Pulmonary artery endothelial cell (primary cell): ENCODE measurements around the gene UPF1. TPM values are rescaled to one million over a fixed set of nuclear protein-coding genes. Genes with fewer than 3 reads are reported as not detected.

Experiments used
- DNase-seq: peaks from one replicate; pipeline ENCODE4 v3.0.0-alpha.2; 2011; ENCODE audit warnings: low read depth, low spot score
- total RNA-seq: library from RNA; depleted of rRNA; stranded (reverse); fragments of >200 nt; gene quantifications from 2 replicates; pipeline ENCODE4 v1.2.3, GENCODE V29; 2014

UPF1 gene
- total RNA-seq, 1 donor from 2014 or later = 62.3 TPM

DNA sequence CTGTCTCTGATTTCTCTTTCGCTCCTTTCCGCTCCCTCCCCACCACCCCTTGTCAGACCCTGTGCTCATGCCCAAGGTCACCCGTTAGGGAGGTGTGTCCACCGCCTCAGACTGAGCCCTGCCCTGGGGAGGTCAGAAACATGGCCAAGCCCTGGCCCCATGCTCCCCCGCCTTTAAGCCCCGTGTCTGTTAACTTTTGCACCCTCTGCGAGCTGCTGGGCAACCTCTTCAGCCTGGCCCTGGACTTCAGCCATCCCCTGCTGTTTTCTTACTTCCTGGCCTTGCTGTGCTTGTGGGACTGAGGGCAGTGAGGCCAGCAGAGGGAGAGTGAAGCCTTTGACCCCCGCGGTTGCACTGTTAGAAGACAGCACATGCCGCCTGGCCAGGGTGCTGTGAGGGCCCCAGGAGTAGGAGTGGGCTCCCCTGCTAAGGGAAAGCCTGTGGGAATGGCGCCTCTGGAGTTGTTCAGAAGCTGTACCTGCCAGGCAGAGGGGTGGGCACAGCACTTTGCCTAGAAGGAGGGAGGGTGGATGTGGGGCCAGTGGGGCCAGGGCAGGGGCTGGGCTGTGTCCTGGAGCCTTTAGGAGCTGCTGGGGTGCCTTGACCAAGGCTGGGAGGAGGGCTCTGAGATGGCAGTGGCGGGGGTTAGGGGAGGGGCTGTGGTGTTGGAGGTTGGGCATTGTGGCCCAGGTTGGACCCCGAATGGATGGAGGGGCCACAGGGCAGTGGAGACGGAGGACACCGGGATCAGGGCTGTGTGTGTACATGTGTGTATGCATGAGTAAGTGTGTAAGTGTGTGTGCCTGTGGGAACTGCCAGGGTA, 7.9 kb downstream of the UPF1 start:
- DNase-seq = no peak

- no peak for DNase-seq
Observed at GRCh38 chr19:18840288-18841267, 8.8 kb downstream of the UPF1 start.

DNA sequence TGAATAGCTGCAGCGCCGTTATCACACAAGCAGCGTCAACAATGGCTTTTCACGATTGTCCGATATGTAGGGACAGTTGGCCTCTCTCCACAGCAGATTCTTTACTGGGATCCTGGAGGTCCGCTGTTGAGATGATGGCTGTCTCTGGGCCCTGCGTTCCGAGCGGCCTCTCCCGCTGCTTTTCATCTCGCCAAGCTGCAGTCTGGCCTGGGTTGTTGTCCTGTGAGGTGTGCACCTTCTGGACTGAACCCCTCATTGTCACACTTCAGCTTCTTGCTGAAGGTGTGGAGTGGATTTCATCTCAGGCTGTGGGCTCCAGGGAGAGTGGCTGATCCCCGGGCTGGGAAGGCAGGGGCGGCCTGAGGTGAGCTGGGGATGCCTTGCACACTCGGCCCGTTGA, 9.6 kb downstream of the UPF1 start:
- DNase-seq = no peak

DNA sequence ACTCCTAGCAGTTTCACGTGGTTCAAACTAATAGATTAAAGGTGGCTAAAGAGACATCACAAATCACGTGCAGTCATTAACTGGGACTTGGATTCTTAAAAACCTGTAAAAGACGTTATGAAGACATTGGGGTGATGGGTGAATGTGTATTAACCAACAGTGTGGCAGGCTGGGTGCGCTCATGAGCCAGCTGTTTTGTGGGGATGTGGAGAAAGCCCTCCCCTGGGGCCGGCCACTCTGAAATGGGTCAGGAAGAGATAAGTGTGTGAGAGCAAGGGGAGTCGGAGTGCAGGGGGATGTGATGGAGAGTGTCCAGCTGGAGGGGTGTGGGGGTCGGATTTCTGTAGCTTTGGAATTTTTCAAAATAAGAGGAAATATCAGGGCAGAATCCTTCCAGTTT, 10.4 kb downstream of the UPF1 start:
- DNase-seq = no peak

GRCh38 chr19:18843960-18844359, 12.2 kb downstream of the UPF1 start:
- no peak for DNase-seq

GRCh38 chr19:18844806-18845329, 13.1 kb downstream of the UPF1 start:
- no peak for DNase-seq

GRCh38 chr19:18845961-18846360, 14.2 kb downstream of the UPF1 start:
- no peak for DNase-seq

DNA sequence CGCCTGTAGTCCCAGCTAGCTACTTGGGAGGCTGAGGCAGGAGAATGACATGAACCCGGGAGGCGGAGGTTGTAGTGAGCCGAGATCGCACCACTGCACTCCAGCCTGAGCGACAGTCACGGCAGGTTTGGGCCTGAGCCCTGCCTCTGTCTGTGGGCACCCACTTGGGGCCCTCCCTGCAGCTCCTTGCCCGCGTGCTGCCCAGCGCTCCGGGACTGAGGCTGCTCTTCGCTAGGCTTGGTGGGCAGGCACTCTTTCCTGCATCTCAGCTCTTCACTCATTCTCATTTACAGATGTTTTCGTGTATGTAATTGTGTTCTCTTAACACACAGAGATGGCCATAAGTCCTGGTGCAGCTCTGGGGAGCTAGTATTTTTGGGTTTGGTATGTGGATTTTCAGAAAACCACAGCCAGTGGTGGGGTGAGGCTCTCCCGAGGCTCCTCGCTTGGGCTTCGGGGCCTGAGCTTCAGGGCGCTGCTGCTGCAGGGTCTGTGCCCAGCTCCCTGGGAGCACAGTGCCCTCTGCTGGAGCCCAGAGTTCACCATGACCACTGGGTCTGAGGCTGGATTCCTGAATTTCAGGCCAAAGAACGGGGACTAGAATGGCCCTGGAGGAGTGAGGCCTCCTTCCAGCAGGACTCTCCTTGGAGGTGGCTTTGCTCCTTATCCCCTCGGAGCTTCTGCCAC, 15.2 kb downstream of the UPF1 start:
- DNase-seq = no peak

- DNase-seq = no peak
Observed at GRCh38 chr19:18847549-18848463, 16.0 kb downstream of the UPF1 start.

DNA sequence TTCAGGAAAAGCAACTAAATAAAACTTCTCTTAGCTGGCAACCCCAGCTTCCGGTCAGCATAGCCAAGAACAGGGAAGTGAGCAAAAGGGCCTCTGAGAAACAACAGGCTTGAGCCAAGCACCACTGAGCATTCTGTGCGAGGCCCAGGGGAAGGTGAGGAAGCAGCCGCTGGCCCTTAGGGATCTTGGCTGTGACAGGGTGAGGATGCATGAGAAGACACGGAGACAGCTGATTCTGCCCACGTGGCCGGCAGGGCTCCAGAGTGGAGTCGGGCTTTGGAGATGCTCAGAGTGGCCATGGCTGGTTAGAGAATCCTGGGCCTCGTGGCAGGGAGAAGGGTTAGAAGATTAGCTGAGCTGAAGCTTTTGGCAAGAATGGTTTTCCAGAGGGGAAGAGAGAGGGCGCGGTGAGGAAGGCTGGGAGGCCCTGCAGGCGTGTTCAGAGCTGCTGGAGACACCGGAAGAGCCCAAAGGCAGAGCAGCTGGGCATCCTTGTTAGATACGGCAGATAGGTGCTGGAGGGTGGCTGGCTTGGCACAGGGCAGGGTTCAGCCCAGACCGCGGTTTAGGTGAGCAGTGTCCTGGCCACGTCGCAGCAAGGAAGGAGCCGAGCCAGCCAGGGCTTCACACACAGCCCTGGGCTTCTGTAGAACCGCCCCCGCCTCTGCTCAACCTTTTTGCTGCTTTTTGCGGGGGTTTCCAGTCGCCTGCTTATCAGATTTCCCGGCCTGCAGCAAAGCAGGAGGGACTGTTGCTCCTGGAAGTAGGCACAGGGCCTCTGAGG, 17.3 kb downstream of the UPF1 start:
- DNase-seq = peak; percentile 69

- no peak for DNase-seq
Observed at GRCh38 chr19:18849838-18850400, 18.2 kb downstream of the UPF1 start.

- no peak for DNase-seq
Observed at GRCh38 chr19:18850471-18851375, 19.0 kb downstream of the UPF1 start.

GRCh38 chr19:18851673-18852325, 20.0 kb downstream of the UPF1 start:
- DNase-seq = no peak

GRCh38 chr19:18852648-18853047, 20.9 kb downstream of the UPF1 start:
- no peak for DNase-seq

DNA sequence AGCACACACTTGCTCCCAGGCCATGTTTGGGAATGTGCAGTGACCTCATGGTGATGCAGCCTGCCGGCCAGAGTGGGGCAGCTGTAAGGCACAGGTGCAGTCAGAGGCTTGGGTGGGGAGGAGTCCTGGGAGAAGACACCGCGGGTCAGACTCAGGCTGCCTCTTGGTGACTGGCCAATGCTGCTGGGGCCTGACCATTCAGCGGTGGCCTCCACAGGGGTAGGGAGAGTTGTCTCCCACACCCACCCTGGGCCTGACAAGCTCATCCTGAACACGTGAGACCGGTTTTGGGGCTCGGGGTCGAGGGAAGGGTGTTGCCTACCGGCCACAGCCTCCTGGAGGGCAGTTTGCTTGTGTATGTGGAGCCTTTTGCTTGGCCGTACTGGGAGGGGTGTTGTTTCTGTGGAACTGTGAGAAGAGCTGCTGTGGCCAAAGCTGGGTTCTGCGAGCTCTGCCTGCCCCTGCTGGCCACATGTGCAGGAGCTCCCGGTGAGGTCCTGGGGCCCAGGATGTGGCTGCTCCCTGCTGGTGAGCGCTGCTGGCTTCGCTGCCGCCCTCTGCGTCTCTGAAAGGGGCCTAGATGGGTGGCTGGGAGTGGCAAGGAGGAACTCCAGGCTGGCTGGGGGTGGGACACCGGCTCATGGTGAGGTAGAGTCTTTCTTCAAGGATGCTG, 22.1 kb downstream of the UPF1 start:
- DNase-seq = no peak

GRCh38 chr19:18854982-18855381, 23.2 kb downstream of the UPF1 start:
- no peak for DNase-seq
